HL-60/S4 treated with phorbol 12-myristate 13-acetate at 8.2 ng/mL for 4 days and 3 days (cell line): ENCODE data around the gene DBX2.
"Not testable (repeated sequence)": the region's sequence is repeated elsewhere in the genome, so short reads cannot be mapped to it uniquely, and the experiment has no call there.

ENCODE experiments used
- in situ Hi-C: fragments of 300-500 bp; cut with MboI; formaldehyde crosslinking; loops from 2 replicates; pipeline ENCODE4 v1.15.0; 2022; ENCODE audit warnings: low sequenced_read_pairs

DBX2 gene

GRCh38 chr12:45012749-45013148, 38.1 kb downstream of the DBX2 start:
- in situ Hi-C loops: no loop called here

GRCh38 chr12:45010059-45010458, 40.8 kb downstream of the DBX2 start:
- in situ Hi-C loops: no loop called here

- in situ Hi-C loops: no loop called here
Measured at GRCh38 chr12:45008211-45008610, 42.7 kb downstream of the DBX2 start.

GRCh38 chr12:44999355-44999754, 51.5 kb downstream of the DBX2 start:
- in situ Hi-C loops: no loop called here

GRCh38 chr12:44993161-44993560, 57.7 kb downstream of the DBX2 start:
- in situ Hi-C loops: no loop called here

- in situ Hi-C loops: not testable (repeated sequence)
Measured at GRCh38 chr12:44984863-44985262, 66.0 kb downstream of the DBX2 start.

- in situ Hi-C loops: no loop called here
Measured at GRCh38 chr12:44979918-44980317, 71.0 kb downstream of the DBX2 start.

- in situ Hi-C loops: no loop called here
Measured at GRCh38 chr12:44976246-44976645, 74.7 kb downstream of the DBX2 start.

- in situ Hi-C loops: no loop called here
Measured at GRCh38 chr12:44972746-44973421, 78.0 kb downstream of the DBX2 start.

GRCh38 chr12:44968965-44969364, 81.9 kb downstream of the DBX2 start:
- in situ Hi-C loops: no loop called here
